H9 (cell line): ENCODE data around the gene AP1G2. TPM values are rescaled to one million over a fixed set of nuclear protein-coding genes. Genes with fewer than 3 reads are reported as not detected.

Experiments used
- DNase-seq: peaks from one replicate; pipeline ENCODE4 v3.0.0-alpha.2; 2017
- H2AFZ ChIP-seq: one replicate; pipeline ENCODE4 v1.6.1; 2013; ENCODE audit warnings: mild to moderate bottlenecking, low read length, control low read depth, moderate library complexity
- H2AK5ac ChIP-seq: 2 replicates; pipeline ENCODE4 v1.6.1; 2013; ENCODE audit warnings: low read length, control low read depth, mixed read lengths; ENCODE audit not compliant: insufficient read length
- H2BK120ac ChIP-seq: one replicate; pipeline ENCODE4 v1.6.1; 2013; ENCODE audit warnings: low read depth, mild to moderate bottlenecking, low read length, control low read depth, inconsistent platforms; ENCODE audit not compliant: poor library complexity, severe bottlenecking
- H2BK12ac ChIP-seq: 2 replicates; pipeline ENCODE4 v1.6.1; 2013; ENCODE audit warnings: low read length, control low read depth, mixed read lengths, low read depth; ENCODE audit not compliant: insufficient read length
- H2BK15ac ChIP-seq: 2 replicates; pipeline ENCODE4 v1.6.1; 2013; ENCODE audit warnings: low read depth, low read length, control low read depth
- H2BK20ac ChIP-seq: one replicate; pipeline ENCODE4 v1.6.1; 2013; ENCODE audit warnings: low read depth, mild to moderate bottlenecking, low read length, control low read depth, inconsistent platforms; ENCODE audit not compliant: poor library complexity, severe bottlenecking
- H2BK5ac ChIP-seq: 2 replicates; pipeline ENCODE4 v1.6.1; 2013; ENCODE audit warnings: low read length, control low read depth, mixed read lengths; ENCODE audit not compliant: insufficient read length
- H3K14ac ChIP-seq: 2 replicates; pipeline ENCODE4 v1.6.1; 2013; ENCODE audit warnings: low read length, control low read depth; ENCODE audit not compliant: insufficient read depth
- H3K18ac ChIP-seq: 2 replicates; pipeline ENCODE4 v1.6.1; 2013; ENCODE audit warnings: low read depth, mild to moderate bottlenecking, mixed read lengths, low read length, control low read depth; ENCODE audit not compliant: insufficient read length
- H3K23ac ChIP-seq: 2 replicates; pipeline ENCODE4 v1.6.1; 2013; ENCODE audit warnings: low read length, control low read depth, mixed read lengths, low read depth; ENCODE audit not compliant: insufficient read length
- H3K23me2 ChIP-seq: 2 replicates; pipeline ENCODE4 v1.6.1; 2013; ENCODE audit warnings: low read depth, mild to moderate bottlenecking, mixed read lengths, low read length, control low read depth; ENCODE audit not compliant: insufficient read length, poor library complexity, severe bottlenecking
- H3K27ac ChIP-seq: 2 replicates; pipeline ENCODE4 v1.5.1; 2013; ENCODE audit warnings: low read length, control low read depth, mixed read lengths, low read depth; ENCODE audit not compliant: insufficient read length
- H3K27me3 ChIP-seq: 2 replicates; pipeline ENCODE4 v1.6.1; 2013; ENCODE audit warnings: low read length, control low read depth, inconsistent platforms; ENCODE audit not compliant: insufficient read depth
- H3K4ac ChIP-seq: 2 replicates; pipeline ENCODE4 v1.6.1; 2013; ENCODE audit warnings: low read depth, mild to moderate bottlenecking, control low read depth, inconsistent platforms, low read length, moderate library complexity
- H3K4me1 ChIP-seq: 2 replicates; pipeline ENCODE4 v1.6.1; 2013; ENCODE audit warnings: low read length, control low read depth, inconsistent platforms; ENCODE audit not compliant: insufficient read depth
- H3K4me2 ChIP-seq: 2 replicates; pipeline ENCODE4 v1.6.1; 2013; ENCODE audit warnings: low read length, control low read depth, mixed read lengths; ENCODE audit not compliant: insufficient read length, insufficient read depth
- H3K56ac ChIP-seq: 2 replicates; pipeline ENCODE4 v1.6.1; 2013; ENCODE audit warnings: low read depth, mild to moderate bottlenecking, mixed read lengths, low read length, control low read depth; ENCODE audit not compliant: insufficient read length
- H3K79me1 ChIP-seq: 2 replicates; pipeline ENCODE4 v1.6.1; 2013; ENCODE audit warnings: low read depth, mild to moderate bottlenecking, moderate library complexity, low read length, control low read depth, inconsistent platforms; ENCODE audit not compliant: insufficient read depth, poor library complexity, severe bottlenecking
- H3K79me2 ChIP-seq: 2 replicates; pipeline ENCODE4 v1.6.1; 2013; ENCODE audit warnings: low read length, control low read depth, inconsistent platforms; ENCODE audit not compliant: insufficient read depth
- H3K9ac ChIP-seq: 2 replicates; pipeline ENCODE4 v1.6.1; 2013; ENCODE audit warnings: low read length, control low read depth, mixed read lengths; ENCODE audit not compliant: insufficient read length; ENCODE audit errors: extremely low read depth
- H3K9me3 ChIP-seq: one replicate; pipeline ENCODE4 v1.6.1; 2013; ENCODE audit warnings: low read depth, low read length, inconsistent platforms; ENCODE audit not compliant: control insufficient read depth
- H3T11ph ChIP-seq: one replicate; pipeline ENCODE4 v1.6.1; 2013; ENCODE audit warnings: mild to moderate bottlenecking, low read length, control low read depth, inconsistent platforms
- H4K20me1 ChIP-seq: one replicate; pipeline ENCODE4 v1.6.1; 2013; ENCODE audit not compliant: control insufficient read depth, insufficient read length, insufficient read depth
- H4K5ac ChIP-seq: 2 replicates; pipeline ENCODE4 v1.6.1; 2013; ENCODE audit warnings: low read depth, mild to moderate bottlenecking, mixed read lengths, low read length, control low read depth; ENCODE audit not compliant: insufficient read length
- H4K8ac ChIP-seq: replicated peaks from 2 replicates; pipeline ENCODE4 v1.6.1; 2013; ENCODE audit warnings: low read length, control low read depth, mixed read lengths, low read depth; ENCODE audit not compliant: insufficient read length
- H4K91ac ChIP-seq: 2 replicates; pipeline ENCODE4 v1.6.1; 2013; ENCODE audit warnings: low read depth, mild to moderate bottlenecking, moderate library complexity, mixed read lengths, low read length, control low read depth; ENCODE audit not compliant: insufficient read length
- H3K27ac Mint-ChIP-seq, 3 experiments: 2 replicates in 2 of 3; 3 replicates in 1 of 3; pipeline ENCODE4 v1.8.0; 2020 to 2021; ENCODE audit warnings: mixed read lengths in 3 of 3, mild to moderate bottlenecking in 1 of 3, moderate library complexity in 1 of 3
- H3K27me3 Mint-ChIP-seq: 2 replicates; pipeline ENCODE4 v1.8.0; 2021; ENCODE audit warnings: low read depth, mild to moderate bottlenecking, moderate library complexity, mixed read lengths
- H3K36me3 Mint-ChIP-seq, 3 experiments: 2 replicates in 2 of 3; 3 replicates in 1 of 3; pipeline ENCODE4 v1.8.0; 2020 to 2021; ENCODE audit warnings: low read depth in 3 of 3, mixed read lengths in 3 of 3; ENCODE audit not compliant: insufficient read depth in 1 of 3
- H3K4me1 Mint-ChIP-seq, 2 experiments: 2 replicates each; pipeline ENCODE4 v1.8.0; 2020; ENCODE audit warnings: mixed read lengths in 2 of 2
- H3K4me3 Mint-ChIP-seq, 2 experiments: 2 replicates in 1 of 2; 3 replicates in 1 of 2; pipeline ENCODE4 v1.8.0; 2020 to 2021; ENCODE audit warnings: mild to moderate bottlenecking in 2 of 2, mixed read lengths in 2 of 2, moderate library complexity in 1 of 2
- H3K9me3 Mint-ChIP-seq, 2 experiments: 2 replicates in 1 of 2; 3 replicates in 1 of 2; pipeline ENCODE4 v1.8.0; 2020; ENCODE audit warnings: mild to moderate bottlenecking in 2 of 2, mixed read lengths in 2 of 2, moderate library complexity in 1 of 2
- WGBS: extraction: QIAGEN DNeasy Blood & Tissue Kit; methylation state at CpG from one replicate; pipeline ENCODE4 v1.1.7; 2013; ENCODE audit warnings: missing lambda C conversion rate, low lambda C conversion rate, mixed read lengths; ENCODE audit not compliant: insufficient read length; ENCODE audit errors: extremely low coverage; 5-methylcytosine and 5-hydroxymethylcytosine counted together
- total RNA-seq: library from RNA; stranded (reverse); gene quantifications from 2 replicates; pipeline ENCODE4 v1.2.1, GENCODE V29; 2021
- TF ChIP-seq, protein P1 (sequence below): fragments of 200-600 bp; sonication (generic); conservative IDR thresholded peaks from 3 replicates; pipeline ENCODE4 v1.8.0; 2021; ENCODE audit warnings: antibody characterized with exemption, mild to moderate bottlenecking

Gene AP1G2
- total RNA-seq, 1 experiment from 2014 or later, result 107 TPM

GRCh38 chr14:23582906-23583760 is 15.5 kb upstream of the AP1G2 start:
- Histone ChIP-seq H3K14ac (no peak overlapping the region), H4K8ac (no peak overlapping the region), H4K20me1 (no peaks in the 10 kb centered on the region), H3K4ac (no peak overlapping the region), H2AFZ (no peak overlapping the region), H3K79me1 (no peaks in the 10 kb centered on the region), H4K91ac (no peak overlapping the region), H3K23me2 (peaks cover 8% of the 10 kb centered on the region), H2BK5ac (no peak overlapping the region), H3K27me3 (no peaks in the 10 kb centered on the region), H3K79me2 (no peaks in the 10 kb centered on the region), H3K56ac (no peak overlapping the region), H3K9ac (no peak overlapping the region), H3K4me1 (peaks cover 3% of the 10 kb centered on the region; the same call in 1 of the 2 replicates), H4K5ac (no peak overlapping the region), H2BK120ac (no peak overlapping the region), H2BK12ac (no peak overlapping the region), H2BK15ac (no peak overlapping the region), H2BK20ac (no peak overlapping the region), H3K18ac (no peak overlapping the region), H2AK5ac (no peak overlapping the region), H3K23ac (no peak overlapping the region), H3K9me3 (no peaks in the 10 kb centered on the region), H3K4me2 (no peak overlapping the region), H3K27ac (no peak overlapping the region), H3T11ph (no peak overlapping the region)
- H3K27ac Mint-ChIP-seq, result no peak overlapping the region; a peak in 1 of 7 replicates
- peaks cover 51% of the 10 kb centered on the region for H3K27me3 Mint-ChIP-seq
- peaks cover 3 to 12% of the 10 kb centered on the region in 2 experiments; a peak in 4 of 5 replicates for H3K9me3 Mint-ChIP-seq
- H3K4me3 Mint-ChIP-seq, result no peak overlapping the region
- no CpG with 5 or more reads among the region's 3 CpGs for whole genome bisulfite sequencing
- no peak for DNase-seq
- TF ChIP-seq, protein P1, sequence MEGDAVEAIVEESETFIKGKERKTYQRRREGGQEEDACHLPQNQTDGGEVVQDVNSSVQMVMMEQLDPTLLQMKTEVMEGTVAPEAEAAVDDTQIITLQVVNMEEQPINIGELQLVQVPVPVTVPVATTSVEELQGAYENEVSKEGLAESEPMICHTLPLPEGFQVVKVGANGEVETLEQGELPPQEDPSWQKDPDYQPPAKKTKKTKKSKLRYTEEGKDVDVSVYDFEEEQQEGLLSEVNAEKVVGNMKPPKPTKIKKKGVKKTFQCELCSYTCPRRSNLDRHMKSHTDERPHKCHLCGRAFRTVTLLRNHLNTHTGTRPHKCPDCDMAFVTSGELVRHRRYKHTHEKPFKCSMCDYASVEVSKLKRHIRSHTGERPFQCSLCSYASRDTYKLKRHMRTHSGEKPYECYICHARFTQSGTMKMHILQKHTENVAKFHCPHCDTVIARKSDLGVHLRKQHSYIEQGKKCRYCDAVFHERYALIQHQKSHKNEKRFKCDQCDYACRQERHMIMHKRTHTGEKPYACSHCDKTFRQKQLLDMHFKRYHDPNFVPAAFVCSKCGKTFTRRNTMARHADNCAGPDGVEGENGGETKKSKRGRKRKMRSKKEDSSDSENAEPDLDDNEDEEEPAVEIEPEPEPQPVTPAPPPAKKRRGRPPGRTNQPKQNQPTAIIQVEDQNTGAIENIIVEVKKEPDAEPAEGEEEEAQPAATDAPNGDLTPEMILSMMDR, result no peak
- peaks cover 0 to 2% (median 0%) of the 10 kb centered on the region in 3 experiments; a peak in 1 of 7 replicates for H3K36me3 Mint-ChIP-seq
- peaks cover 11 to 25% of the 10 kb centered on the region in 2 experiments for H3K4me1 Mint-ChIP-seq
